Stimulated activated CD4-positive, alpha-beta T cell treated with anti-CD3 and anti-CD28 coated beads, Interleukin-4, amount 100 ng/mL, for 1 hour (primary cell): ENCODE measurements around the gene SUGCT.

Experiments used
- DNase-seq: peaks from one replicate; pipeline ENCODE4 v3.0.0-alpha.2; 2020

Gene SUGCT

DNA sequence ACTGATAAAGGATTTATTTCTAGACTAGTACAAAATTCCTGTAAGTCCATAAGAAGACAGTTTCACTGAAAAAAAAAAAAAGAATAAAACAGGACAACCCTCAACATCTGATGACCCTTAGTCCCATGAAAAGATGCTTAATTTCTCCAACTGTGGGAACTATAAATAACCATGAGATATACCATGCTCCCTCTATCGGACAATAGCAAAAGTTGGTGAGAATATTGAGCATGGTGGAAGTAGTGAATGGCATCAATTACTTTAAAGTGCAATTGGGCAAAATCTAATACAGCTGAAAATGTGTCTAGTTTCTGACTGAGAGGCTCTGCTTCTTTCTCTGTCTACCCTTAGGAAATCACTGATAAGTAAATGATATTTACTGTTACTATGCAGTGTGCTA is 348.8 kb downstream of the SUGCT start:
- no peak for DNase-seq

DNA sequence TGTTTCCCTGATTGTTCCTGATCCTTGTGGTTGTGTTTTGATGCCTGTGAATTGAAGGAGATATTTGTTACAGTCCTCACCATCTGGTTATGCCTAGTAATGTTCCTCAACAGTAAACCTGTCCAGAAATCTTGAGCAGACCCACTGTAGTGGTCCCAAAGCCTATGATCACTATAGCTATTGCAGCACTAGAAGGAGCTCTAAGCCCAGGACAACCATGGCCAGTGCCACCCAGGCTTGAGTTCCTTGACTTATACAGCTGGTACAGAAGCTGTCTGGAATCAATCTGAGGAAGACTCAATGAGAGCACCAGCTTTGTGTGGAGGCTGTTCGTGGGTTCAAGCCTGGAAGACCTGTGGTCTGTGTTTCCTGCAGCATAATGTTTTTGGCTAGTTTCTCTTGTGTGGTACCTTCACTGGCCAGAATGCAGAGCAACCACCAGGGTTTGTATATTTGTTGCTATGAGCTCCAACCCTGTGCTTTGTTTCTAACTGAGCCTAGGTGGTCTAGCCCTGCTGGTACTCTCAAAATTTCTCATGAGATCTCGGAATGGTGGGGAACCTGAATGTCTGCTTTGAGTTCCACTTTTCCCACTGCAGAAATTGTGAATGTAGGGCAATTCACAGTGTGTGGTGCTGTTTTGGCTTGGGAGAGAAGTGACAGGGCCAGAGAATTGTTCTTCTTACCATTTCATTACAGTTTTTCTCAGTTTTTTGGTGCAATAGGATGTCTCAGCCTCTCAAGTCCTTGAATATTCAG is 355.2 kb downstream of the SUGCT start:
- DNase-seq = no peak

DNA sequence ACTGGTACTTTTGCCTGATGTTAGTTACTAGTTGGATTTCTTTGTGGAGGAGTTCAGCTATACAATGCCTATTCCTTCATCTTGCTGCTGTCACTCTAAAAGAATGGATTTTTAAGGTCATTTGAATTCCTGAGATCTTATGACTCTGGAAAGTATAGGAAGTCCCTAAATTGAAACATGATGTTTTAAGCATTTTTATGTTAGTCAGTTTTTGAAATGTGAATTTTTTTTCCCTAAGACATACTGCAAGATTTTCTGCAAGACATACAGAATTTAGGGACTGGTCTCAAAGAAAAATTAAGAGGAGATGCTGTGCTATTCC is 355.8 kb downstream of the SUGCT start:
- DNase-seq = no peak

DNA sequence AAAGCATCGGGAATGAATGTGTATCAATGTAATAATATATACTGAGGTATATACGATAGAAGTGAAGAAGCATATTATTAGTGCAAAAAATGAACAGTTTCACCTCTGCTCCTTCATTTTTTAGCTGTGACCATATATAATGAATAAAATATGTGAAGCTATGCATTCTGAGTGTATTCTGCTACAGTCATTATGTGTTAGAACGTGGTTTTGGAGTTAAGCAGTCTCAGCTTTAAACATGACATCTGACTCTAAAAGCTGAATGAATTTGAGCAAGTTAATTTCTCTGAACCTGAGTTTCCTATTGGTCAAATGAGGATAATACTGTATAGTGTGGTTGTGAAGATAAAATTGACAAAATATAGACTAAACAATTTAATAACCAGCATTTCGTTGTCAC is 358.1 kb downstream of the SUGCT start:
- no peak for DNase-seq

DNA sequence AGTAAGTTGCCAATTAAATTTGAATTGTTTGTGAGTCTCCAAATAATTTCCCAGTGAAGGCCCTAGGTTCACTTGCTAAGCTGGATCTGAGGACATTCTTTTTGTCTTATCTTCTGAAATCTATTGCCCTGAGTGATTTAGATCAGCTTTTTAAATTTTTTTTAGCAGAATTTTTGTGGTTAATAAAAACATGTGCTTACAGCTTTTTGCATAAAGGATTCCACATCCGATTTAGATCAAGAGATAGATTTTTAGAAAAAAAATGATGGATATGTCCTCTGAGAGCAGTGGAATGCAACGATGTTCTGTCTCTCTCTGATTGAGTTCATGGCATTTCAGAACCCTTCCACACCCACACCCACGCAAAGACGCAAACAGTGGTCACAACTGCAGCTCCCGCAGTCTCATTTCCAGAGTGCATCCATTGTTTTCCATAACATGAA is 358.8 kb downstream of the SUGCT start:
- no peak for DNase-seq

DNA sequence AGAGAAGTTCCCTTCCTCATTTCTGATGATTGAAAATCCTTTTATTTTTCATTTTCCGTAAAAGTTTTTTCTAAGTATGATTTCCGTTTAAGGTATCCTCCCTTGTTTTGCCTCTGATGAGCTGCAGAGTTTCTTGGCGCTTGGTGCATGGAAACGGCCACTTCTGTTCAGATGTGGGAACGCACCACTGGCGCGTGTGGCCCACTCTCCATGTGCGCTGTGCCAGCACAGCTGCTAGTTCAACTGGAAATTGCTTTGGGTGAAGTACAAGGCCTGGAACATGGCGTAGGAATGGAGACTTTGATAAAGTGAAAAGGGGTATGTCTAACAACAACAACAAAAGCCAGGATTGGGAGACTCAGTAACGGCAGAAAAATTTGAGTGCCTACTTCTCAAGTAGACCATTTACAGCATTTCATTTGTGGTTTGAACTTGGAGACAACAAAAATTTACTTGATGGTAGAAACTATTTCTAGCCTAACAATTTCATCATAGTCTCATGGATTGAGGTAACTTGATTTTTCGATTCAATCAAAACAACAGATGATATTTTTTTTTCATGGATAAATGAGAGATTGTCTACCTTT is 364.2 kb downstream of the SUGCT start:
- no peak for DNase-seq

DNA sequence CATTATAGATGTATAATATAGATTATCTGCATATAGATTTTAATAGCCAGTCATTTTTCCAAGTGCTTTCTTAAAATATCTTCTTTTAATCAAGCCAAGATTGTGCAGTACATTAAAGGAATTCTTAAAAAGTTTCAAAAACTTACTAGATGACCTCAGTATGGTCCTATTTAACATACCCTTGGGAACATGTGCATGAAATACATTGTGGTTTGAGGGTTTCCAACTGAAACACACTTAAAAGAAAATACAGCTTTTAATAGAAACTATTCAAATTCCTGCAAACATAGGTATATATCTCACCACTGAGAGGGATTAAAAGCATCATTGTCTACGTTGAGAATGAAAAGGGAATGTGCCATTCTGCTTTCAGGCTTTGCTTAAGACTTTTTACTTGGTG is 364.9 kb downstream of the SUGCT start:
- no peak for DNase-seq

DNA sequence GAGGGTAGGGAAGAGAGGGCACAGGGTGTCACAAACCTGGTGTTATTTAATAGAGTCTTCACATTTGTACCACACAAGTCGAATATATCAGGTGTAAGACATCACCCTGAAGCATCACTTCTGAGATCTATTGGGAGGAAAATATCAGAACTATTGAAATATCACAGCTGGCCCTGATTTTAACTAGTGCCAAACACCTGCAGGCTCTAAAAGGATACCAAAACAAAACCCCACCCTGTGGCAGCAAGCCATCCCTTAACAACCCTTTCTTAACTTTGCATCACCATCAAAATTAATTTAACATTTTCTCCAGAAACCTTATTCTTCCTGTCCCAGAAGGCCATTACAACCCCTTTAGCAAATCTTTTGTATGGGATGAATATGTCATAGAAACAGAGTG is 365.4 kb downstream of the SUGCT start:
- DNase-seq = no peak

DNA sequence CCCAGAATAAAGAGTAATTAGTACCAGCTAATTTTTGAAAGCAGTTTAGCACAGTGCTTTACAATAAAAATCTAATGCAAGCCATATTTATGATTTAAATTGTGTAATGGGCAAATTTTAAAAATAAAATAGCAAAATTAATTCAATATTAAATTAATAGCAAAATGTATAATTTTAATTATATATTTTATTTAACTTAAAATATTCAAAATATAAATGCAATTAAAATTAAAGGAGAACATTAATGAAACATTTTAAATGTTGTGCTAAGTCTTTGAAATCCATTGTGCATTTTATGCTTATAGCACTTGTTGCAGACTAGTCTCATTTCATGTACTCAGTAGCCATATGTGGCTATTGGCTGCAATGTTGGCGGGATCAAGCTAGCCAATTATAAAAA is 367.6 kb downstream of the SUGCT start:
- no peak for DNase-seq

DNA sequence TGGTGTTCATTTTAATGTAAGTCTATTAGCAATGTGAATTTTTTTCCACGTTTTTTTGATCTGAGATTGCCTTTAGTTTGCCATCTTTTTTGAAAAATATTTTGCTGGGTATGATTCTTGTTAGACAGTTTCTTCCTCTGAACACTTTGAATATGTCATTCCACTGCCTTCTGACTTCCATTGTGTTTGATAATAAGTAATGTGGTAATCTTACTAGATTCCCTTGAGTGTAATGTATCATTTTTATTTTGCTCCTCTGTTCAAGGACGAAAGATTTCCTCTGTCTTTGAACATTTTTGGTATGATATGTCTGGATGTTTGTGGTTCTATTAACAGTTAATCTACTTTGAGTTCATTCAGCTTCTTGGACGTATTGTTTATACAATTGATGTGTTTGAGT is 371.4 kb downstream of the SUGCT start:
- no peak for DNase-seq

DNA sequence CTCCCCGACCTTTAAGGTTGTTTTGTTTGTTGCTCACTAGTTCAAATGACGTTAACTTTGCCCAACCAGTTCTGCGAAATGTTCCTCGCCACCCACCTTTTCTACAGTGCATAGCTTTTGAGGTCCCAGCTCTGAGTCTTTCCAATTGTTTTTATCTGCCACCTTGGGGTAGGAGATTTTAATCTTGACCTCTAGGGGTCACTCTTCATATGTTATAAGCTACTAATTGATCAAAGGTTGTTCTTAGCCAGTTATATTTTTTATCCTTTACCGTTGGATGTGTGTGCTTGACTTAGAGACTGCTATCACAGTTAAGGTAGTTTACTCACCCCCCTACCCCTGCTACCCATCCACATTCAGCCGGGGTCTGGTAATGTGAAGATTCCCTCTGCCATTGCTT is 372.4 kb downstream of the SUGCT start:
- DNase-seq = no peak

DNA sequence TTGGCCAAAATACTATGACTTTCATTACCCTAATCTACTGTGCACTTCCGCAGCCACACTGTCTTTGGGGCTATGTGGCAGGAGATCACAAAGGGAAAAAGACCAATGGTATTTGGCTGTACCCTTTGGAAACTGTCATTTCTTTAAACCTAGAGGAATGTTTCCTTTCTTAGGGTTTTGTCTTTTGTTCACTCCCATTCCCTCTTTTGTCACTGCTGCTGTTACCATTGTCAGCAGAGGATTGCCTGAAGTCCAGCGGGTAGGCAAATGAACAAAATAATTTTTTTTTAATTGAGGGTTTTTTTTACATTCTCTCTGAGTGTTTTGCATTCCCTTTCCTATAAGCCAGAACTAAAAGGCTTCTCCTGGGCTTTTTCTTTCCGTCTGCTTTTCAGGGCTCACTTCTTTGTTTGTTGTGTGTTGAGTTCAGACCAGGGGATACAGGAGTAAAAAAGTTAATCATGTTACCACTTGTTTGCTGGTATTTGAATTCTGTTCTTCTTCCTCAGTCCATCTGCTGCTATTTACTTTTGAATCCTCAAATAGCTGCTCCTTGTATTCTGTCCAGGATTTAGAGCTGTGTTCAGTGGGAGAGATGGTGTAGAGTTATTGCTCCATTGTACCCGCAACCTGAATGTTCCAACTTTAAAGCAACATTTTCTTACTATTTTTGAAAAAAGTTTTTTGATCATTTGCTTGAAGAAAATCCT is 374.6 kb downstream of the SUGCT start:
- no peak for DNase-seq

DNA sequence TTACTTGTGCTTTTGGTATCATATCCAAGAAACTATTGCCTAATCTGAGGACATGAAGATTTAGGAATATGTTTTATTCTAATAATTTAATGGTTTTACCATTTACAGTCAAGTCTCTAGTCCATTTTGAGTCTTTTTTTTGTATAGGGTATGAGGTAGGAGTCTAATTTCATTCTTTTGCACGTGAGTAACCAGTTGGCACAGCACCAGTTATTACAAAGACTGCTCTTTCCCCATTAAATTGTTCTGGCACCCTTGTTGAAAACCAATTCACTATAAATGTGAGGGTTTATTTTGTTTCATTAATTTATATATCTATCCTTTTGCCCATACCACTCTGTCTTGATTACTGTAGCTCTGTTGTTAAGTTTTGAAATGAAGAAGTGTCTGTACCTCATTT is 381.6 kb downstream of the SUGCT start:
- no peak for DNase-seq

DNA sequence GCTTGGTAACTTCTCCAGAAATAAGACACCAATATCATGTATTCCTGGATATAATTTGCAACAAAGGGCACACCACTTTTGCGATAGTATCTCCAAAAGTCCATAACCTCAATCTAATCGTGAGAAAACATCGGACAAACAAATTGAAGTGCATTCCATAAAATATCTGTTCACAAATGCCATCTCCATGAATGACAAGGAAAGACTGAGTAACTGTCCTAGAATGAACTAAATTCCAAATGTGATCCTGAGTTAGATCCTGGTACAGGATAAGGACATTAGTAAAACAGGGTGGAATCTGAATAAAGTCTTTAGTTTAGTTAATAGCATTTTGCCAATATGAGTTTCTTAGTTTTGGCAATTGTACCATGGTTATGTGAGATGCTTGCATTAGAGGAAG is 384.2 kb downstream of the SUGCT start:
- DNase-seq = no peak

DNA sequence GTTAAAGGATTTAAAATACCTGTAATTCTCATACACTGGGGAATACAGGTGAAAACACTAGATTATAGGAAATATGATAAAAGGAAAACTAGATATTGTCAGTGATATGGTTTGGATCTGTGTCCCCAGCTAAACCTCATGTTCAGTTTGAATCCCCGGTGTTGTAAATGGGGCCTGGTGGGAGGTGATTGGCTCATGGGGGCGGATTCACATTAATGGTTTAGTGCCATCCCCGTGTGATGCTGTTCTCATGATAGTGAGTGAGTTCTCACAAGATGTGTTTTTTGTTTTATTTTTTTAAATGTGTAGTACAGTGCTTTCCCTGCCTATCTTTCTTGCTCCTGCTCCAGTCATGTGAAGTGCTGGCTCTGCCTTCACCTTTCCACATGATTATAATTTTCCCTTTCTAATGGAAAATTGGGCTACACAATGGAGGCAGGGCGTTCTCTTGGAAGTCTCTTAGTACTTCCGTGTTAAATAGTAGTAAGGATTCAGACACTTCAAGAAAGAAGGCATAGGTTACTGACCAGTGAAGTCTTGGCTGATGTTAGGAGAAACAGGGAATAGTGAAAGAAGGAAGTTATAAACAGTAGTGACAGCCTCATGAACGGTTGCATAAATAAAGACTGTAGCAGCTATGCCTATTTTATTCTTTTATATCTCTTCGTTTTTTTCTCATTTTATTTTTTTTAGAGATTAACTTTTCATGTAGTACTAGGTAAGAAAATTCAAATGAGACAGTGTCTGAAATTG is 386.4 kb downstream of the SUGCT start:
- DNase-seq = no peak

DNA sequence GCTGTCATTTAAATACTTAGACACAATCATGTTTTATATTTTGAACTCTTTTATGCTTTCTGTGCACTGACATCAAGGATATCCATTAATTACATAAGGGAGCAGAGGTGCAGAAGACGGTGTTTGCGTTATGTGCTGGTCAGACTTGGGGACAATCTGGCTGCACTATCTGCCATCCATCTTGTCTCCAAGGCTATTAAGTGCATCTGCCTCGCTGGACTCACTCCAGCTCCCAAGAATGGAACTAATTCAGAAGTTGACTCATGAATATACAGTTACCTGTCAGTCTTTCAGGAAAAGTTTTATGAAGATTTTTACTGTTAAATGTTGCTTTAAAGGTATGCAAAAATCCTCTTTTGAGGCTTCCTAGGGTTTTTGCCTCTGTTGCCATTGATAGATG is 391.0 kb downstream of the SUGCT start:
- DNase-seq = no peak

DNA sequence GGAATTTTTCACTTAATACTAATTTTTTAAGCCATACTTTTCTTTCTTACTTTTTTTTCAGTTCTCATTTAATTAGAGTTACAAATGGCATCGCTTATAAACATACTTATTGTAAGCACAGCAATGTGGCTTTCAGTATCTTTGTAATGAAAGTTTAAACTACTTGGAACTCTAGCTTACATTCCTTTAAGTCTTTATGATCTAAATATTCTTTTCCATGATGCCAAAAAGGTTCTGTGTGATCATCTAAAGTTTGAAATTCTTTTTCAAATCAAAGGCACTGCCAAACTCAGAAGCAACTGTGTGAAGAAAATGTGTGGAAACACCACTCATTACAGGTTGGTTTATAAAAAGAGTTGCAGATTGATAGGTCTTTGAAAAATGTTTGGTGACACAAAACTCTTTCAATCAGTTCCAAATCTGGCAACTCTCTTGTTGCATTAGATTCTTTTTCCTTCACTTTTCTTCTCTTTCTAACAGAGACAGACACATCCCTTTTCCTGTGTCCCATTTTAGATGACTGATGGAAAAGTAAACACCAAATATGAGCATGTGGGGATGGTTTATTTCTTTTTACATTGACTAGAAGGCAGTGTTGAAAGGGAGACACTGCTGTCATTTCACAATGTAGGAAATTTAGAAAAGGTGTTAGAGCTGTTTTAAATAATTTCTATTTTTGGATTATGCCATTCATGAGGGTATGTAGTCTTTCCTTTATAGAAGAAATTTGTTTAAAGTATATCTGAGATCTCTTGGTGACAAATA is 392.3 kb downstream of the SUGCT start:
- DNase-seq = no peak

DNA sequence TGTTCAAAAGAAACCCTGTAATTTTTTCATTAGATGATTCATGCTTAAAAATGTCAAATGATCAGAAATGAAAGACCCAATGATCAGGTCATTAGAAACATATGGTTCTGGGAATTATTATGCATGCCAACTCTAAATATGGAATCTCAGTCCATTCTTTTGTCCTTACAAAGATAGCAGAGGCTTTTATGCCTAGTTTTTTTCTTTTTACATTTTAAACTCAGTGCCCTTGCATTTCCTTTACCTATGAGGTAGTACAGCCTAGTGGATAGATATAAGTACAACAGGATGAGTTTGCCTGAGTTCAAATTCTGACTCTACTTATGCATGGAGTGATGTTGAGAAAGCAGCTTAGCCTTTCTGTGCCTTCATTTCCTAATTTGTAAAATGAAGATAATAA is 392.9 kb downstream of the SUGCT start:
- no peak for DNase-seq

DNA sequence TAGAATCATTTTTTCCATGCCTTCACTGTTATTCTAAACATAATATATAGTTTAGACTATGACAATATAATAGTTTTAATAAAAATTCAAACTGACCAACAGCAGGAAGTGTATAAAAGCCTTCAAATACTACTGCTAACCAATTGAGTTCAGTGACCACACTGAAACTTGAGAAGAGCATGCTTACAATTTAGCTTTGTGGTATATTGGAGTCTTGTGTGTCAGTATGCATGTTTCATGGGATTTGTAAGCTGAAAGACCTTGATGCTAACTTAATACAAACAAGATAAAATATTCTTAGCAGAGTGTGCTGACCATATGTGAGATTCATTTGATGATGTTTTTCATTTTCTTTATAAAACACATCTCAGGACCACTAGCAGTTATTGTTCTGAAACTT is 395.5 kb downstream of the SUGCT start:
- DNase-seq = no peak

DNA sequence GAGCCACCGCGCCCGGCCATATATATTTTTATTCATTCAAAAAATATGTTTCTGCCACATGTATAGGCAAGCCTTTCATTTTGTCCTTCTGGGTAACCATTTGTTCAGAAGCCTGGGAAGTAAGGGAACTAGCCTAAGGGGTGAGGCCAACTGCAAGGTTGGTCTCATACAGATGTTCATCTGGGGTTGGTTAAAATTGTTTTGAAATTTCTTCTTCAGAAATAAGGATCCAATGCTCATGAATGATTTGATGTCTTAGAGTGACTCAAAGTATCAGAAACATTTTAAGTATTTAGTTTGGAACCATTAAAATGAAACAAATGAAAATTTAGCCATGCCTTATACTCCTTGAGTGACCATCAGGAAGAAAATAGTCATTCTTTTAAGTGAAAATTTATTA is 397.2 kb downstream of the SUGCT start:
- no peak for DNase-seq

DNA sequence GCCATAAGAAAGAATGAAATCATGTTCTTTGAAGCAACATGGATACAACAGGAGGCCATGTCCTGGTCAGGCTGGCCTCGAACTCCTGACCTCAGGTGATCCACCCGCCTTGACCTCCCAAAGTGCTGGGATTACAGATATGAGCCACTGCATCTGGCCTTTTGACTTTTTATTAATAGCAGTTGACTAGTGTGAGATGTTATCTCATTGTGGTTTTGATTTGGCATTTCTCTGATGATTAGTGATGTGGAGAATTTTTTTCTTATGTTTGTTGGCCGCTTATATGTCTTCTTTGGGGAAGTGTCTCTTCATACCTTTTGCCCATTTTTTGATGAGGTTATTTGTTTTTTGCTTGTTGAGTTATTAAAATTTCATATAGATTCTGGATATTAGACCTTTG is 400.9 kb downstream of the SUGCT start:
- DNase-seq = no peak

DNA sequence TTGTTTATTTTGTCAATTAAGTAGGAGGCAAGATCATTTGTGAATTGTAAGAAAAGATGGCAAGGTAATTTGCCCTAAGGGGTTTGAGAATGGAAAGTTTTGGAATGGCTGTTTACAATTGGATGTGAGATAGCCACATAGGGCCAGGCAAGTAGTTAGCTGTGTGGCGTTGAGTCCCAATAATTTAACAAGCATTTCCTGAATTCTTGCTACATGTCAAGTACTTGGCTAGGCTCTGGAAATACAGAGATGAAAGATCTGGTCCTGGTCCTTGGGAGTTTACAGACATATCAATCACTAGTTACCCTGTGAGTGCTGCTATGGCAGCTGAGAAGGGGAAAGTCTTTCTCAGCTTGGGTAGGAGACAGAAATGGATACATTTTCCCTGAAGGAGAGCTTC is 401.6 kb downstream of the SUGCT start:
- no peak for DNase-seq

DNA sequence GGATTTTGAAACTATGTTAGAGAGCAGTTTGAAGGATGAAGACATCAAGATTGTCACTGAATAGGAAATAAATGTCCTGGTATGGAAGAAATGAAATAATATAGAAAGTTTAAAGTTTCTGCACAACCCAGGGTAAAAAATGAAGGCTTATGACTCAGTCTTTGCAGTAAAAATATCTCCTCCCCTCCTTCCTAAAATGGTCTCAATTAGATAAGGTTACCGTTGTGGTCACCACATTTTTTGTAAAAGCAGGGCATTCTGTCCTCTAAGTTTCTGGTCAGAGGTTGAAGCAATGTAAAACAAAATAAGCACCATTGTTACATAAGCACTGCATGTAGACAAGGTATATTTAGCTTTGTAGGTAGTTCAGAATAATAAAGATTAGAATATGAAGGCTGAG is 403.5 kb downstream of the SUGCT start:
- no peak for DNase-seq
